Limb (tissue), 2 donors: ENCODE measurements around the gene MRPL54.

ENCODE experiments used
- DNase-seq, 2 donors: peaks; one replicate each; pipeline ENCODE4 v3.0.0-alpha.2; 2016; ENCODE audit errors: extremely low spot score in 2 of 2

MRPL54 gene

DNA sequence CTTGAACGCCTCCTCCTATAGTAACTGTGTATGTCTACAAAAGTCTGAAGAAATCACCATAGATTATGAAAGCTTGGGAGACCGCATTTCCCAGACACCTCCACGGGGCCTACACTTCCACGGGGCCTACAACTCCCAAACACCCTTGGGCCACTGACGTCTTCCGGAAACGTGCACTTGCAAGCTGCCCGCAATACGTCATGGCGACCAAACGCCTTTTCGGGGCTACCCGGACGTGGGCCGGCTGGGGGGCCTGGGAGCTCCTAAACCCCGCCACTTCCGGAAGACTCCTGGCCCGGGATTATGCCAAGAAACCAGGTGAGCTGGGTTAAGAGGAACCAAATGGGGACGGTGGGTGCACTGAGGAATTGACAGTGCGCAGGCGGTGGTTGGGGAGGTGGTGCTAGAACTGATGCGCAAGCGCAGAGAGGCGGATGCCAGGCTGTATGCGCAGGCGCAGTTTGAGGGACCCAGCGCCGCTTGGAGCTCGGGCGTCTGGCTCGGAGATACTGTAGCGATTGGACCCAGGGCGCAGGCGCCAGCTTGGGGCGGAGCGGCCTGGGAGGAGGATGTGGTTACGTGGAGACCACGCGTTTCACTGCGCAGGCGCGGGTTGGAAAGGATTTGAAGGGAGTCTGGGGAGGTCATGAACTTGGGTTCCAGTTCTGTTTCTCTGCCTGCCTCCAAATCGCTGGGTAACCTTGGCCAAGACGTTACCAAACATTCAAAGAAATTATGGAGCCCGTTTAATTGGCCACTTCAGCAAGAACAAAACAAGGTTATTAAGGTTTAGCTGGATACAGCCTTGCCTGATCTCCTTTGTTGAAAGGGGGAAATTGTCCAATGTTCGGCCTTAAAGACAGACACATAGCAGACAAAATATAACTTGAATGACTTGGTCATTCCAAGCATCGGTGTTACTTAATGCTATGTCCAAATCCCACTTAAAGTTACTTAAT, at the start of gene MRPL54:
Gene MRPL54 (plus strand): TSS at position 182 of the 959 bp plus-strand sequence. CDS start 19 bp downstream, at position 201.
- DNase-seq = peak; percentile 99

DNA sequence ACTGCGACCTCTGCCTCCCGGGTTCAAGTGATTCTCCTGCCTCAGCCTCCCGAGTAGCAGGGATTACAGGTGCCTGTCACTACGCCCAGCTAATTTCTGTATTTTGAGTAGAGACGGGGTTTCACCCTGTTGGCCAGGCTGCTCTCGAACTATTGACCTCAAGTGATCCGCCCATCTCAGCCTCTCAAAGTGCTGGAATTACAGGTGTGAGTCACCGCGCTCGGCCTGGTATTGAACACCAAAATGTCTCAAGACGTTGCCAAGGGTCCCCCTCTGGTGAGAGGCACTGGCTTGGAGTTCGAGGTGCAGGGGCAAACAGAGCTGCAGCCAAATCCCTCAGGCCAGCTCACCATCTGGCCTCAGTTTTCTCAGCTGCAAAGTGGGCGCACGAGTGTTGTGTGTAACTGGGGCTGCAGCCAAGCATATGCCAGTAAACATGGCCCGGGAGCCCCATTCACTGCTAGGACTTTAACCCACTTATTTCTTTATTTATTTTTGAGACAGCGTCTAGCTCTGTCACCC, 46.3 kb upstream of the MRPL54 start:
- DNase-seq = no peak

DNA sequence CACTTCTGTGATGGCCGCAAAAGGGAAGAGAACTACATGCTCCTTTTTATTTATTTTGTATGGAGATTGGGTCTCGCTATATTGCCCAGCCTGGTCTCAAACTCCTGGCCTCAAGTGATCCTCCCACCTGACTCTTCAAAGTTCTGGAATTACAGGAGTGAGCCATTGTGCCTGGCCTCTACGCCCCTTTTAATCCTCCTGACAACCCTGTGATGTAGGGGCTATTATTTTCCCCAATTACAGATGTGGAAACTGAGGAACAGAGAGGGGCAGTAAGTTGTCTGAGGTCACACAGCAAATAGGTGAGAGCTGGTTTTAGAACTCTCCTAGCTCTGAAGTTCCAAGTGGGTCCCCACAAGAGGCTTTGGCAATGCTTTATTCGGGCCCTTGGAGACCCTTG, 42.6 kb upstream of the MRPL54 start:
- no peak for DNase-seq

DNA sequence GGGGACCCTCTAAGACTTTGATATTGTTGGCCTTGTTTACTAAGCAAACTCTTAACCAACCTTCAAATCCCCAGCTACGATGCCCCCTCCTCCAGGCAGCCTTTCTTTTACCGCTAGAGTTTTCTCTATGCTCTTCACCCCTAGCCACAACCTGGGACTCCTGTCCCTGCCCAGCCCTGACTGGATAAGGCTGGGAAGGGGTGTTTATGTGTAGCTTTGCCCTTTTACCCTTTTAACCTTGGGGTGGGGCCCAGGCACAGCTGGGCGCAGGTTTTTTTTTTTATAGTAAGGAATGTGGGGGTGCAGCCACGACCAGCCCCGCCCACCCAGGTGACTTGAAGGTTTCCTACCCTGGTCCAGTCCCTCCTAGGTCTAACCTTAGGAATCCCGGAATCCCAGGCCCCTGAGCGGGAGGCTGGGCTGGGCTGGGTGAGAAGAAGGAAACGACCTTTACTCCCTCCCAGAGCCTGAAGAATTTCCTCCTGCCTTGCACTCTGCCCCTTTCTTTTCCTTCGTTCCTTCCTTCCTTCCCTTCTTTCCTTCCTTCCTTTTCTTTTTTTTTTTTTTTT, 42.0 kb upstream of the MRPL54 start:
- DNase-seq = no peak

DNA sequence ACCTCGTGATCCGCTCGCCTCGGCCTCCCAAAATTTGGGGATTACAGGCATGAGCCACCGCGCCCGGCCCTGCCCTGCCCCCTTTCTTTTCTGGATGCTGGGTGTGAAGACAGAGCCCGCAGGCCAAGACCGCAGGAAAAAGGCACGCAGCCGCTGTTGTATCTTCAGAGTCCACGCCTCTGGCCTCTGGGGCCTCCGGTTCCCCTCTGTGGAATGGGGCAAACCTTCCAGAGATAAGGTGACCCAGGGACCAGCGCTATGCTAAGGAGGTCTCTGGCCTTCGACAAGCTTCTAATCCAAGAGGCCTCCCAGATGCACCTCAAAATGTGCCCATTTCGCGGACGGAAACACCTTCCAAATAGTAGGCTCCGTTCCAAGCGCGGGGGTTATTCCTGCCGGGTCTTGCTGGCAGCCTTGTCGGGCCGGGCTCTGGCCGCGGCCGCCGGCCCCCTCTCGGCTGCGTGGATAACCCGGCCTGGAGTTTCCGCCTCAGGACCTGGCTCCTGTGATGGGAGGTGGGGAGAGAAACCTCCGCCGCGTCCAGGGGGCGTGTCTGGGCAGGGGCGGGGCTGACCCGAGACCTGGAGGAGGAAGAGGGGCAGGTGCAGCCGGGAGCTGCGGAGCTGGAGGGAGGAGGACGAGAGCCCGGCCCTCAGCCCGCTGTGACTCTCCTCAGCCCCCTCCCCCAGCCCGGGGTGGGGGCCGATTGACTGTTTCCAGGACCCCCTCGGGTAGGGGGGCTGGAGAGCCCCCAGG, 41.2 kb upstream of the MRPL54 start:
- peak; percentile 57 to 87 for DNase-seq

DNA sequence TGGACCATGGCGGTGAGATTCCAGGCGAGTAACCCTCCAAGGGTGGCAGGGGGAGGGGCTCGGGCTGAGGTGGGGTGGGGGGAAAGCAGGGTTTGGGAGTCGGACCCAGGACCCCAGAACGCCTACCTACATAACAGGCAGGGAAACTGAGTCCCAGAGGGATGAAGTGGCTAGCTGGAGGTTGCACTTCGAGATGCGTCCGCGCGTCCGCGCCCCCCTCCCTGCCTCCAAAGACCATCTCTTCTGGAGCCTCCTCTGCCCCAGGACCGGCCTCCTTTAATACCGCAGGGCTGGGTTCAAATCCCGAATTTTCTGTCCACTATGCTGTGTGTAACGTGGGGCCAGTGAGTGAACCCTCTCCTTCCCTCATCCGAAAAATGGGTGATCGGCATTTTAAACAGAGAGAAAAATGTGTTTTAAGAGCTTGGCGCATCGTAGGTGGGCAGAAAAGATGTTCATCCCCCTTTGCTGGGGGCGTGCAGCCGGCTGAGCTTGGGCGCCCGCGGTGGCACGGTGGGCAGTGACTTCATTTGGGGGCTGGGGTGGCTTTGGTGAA, 40.5 kb upstream of the MRPL54 start:
- no peak for DNase-seq

DNA sequence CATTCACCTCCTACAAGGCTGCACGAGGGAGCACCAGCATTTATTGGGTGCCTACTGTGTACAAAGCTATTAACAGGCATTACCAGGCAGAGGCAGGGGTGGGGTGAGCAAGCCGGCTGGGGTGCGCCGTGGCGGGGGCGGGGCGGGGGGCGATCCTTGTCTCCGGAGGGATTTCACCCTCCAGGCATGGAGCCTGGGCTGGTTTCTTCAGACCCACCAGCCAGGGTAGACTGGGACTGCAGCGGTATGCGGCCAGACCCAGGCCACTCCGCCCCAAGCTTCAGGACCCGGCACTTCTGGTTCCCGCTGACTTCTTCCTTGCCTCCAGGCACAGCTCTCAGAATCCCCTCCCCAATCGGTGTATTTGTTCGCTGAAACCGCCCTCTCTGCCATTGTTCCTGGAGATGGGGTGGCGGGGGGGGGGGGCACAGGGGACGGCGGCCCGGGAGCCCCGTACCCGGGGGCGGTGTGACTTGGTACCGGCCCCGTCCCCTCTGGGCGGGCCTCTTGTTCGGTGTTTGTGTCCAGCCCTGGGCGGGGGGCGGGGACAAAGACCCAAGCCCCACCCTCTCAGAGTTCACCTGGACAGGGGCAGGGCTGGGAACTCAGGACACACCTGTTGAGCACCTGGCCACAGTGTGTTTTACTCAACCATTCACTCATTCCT, 39.9 kb upstream of the MRPL54 start:
- no peak for DNase-seq

DNA sequence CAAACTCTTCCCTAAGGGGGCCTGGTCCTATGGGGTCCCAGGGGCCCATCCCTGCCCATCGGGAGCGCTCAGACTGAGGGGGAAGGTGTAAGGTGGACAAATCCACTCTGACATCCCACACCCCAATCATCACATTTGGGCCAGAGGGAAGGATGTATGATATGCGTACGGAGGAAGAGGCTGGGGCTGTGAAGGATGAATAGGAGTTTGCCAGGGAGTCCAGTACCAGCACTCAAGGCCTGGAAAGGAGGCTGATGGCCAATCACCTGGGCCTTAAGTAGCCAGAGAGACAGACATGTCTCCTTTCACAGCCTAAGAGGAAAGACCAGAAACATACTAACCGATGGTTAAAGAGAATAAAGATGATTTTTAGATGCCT, 39.4 kb upstream of the MRPL54 start:
- no peak for DNase-seq

DNA sequence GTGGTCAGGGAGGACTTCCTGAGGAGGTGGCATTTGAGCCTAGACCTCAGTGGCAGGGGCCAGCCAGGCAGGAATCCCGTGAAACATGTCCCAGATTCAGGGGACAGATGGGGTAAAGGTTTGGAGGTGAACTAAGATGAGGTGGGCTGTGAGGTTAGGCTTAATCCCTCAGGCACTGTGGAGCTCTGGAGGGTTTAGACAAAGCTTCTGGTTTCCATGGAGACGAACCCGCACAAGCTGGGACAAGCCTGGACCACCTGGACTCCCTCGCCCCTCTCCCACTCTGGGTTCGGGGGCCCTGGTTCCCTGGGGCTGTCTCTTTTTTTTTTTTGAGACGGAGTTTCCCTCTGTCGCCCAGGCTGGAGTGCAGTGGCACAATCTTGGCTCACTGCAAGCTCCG, 38.6 kb upstream of the MRPL54 start:
- no peak for DNase-seq

DNA sequence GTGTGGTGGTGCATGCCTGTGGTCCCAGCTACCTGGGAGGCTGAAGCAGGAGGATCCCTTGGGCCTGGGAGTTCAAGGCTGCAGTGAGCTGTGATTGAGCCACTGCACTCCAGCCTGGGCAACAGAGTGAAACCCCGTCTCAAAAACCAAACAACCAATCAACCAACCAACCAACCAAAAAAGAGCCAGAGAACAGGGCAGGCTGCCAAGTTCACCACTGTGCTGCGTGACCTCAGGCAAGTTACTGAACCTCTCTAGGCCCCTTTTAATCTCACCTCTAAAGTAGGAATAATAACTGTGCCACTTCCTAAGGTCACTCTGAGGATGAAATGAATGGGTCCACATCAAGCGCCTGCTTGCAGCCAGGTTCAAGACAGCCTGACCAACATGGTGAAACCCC, 37.4 kb upstream of the MRPL54 start:
- no peak for DNase-seq

DNA sequence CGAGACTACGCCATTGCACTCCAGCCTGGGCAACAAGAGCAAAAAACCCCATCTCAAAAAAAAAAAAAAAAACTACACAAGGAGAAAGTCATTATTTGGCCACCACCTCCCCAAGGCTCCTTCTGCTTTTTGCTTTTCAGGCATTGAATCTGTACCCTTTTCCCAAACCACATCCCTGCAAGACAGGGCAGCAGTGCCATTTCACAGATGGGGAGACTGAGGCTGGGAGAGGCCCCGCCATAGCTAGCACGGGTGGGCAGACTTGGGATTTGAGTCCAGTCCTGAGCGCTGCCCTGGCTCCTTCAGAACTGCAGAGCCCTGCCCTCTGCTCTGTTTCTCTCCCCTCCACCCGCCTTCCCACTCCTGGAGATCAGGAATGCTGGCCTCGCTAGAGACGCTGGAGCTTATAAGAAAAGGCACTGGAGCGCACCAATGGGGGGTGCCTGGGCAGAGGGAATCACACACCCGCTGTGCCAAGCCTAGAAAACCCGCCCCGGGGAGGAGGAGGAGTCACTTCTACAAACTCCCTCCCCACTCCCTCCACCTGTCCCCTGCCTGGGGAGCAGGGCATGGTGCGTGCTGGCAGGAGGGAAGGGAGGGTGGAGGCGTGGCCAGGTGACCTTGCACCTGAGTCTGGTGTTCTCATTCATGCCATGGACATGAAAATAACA, 36.7 kb upstream of the MRPL54 start:
- DNase-seq = no peak

DNA sequence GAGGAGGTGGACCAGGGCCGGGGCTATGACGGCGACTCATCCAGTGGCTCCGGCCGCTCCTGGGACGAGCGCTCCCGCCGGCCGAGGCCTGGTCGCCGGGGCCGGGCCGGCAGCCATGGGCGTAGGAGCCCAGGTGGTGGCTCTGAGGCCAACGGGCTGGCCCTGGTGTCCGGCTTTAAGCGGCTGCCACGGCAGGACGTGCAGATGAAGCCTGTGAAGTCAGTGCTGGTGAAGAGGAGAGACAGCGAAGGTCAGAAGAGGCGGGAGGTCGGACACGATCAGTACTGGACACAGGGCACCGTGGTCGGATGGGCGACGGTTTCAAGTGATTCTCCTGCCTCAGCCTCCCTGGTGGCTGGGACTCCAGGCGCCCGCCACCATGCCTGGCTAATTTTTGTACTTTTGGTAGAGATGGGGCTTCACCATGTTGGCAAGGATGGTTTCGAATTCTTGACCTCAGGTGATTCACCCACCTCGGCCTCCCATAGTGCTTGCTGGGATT, 32.0 kb upstream of the MRPL54 start:
- DNase-seq = no peak

DNA sequence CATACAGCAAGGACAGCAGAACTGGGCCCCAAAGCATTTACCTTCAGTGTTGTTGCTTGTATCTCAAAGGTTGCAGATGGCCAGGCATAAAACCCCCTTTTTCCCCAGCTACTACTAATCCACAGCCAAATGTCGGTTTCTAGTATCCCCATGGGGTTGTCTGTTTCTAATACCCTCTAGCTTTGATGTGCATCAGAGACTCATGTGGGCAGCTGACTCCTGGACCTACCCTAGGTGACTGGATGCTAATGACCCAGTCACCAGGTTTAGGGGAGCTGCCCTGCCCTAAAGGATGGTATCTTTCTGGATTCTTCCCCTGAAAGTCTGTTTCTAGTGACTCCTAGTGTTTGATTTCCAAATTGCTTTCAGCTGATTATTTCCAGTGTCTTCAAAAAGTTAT, 30.4 kb upstream of the MRPL54 start:
- no peak for DNase-seq

DNA sequence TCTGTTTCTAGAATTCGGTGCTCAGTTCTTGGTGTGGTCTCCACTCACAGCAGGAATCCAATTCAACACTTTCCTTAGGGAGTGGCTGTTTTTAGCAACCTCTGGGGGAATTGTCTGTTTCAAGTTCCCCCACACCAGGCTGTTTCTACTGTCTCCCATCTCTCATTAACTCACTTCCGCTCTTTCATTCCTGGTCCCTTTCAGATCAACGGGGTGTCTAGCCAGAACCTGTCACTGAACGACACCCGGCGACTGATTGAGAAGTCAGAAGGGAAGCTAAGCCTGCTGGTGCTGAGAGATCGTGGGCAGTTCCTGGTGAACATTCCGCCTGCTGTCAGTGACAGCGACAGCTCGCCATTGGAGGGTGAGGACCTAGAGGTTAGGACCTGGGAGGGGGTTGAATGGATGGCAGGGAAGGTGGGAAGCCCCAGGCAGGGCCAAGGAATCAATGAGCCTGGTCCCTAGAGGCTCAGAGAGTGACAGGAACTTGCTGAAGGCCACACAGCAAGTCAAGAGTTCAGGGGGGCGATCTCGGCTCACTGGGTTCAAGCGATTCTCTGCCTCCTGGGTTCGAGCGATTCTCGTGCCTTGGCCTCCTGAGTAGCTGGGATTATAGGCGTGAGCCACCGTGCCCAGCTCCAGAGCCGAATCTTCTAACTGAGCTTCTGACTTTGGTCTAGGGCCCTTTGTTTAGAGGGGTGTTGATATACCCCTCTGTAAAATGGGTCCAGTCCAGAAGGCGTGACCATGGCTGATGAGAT, 28.8 kb upstream of the MRPL54 start:
- no peak for DNase-seq

DNA sequence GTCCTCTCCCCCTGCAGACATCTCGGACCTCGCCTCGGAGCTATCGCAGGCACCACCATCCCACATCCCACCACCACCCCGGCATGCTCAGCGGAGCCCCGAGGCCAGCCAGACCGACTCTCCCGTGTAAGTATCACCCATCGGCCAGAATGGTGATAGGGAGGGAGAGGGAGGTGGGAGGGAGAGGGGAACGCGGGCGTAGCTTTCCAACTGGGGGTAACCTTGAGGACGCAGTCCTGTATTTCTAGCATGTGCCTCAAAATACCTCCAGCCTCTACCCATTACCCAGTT, 28.2 kb upstream of the MRPL54 start:
- no peak for DNase-seq

DNA sequence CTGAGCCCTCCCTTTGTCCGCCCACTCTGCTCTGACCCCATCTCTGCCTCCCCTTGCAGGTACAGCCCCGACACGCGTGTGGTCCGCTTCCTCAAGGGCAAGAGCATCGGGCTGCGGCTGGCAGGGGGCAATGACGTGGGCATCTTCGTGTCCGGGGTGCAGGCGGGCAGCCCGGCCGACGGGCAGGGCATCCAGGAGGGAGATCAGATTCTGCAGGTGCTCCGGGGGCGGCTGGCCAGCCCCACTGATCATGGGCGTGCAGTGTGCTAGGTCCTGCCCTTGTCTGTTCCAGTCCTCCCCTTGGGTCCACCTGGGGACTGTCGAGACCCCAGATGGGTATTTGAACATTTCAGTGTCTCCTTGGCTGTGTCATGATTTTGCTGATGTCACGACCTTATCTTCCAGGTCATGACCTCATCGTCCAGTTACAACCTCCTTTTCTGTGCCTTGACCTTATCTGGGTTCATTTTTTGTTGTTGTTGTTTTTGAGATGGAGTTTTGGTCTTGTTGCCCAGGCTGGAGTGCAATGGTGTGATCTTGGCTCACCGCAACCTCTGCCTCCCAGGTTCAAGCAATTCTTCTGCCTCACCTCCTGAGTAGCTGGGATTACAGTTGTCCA, 26.3 kb upstream of the MRPL54 start:
- no peak for DNase-seq

DNA sequence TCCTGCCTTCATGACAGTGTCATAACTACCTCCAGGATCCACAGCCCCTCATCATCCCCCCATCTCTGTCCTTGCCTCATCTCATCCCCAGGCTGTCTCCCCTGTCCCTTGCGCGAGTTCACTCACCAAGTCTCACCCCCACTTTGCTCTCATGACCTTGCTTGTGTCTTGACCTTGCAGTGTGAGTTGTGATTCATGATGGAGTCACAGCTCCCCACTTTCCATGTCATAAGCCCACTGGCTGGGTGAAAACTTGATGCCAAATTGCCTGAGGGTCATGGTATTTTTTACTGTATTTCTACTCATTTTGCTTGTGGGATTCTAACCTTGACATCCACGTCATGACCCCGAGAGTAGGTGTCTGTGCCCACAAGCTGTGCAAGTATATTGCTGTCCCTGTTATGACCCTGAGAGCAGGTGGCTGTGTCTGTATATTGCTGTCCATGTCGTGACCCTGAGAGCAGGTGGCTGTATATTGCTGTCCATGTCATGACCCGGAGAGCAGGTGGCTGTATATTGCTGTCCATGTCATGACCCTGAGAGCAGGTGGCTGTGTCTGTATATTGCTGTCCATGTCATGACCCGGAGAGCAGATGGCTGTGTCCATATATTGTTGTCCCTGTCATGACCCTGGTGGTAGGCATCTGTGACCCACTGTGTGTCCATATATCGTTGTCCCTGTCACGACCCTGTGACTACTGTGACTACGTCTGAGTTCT, 24.8 kb upstream of the MRPL54 start:
- no peak for DNase-seq

DNA sequence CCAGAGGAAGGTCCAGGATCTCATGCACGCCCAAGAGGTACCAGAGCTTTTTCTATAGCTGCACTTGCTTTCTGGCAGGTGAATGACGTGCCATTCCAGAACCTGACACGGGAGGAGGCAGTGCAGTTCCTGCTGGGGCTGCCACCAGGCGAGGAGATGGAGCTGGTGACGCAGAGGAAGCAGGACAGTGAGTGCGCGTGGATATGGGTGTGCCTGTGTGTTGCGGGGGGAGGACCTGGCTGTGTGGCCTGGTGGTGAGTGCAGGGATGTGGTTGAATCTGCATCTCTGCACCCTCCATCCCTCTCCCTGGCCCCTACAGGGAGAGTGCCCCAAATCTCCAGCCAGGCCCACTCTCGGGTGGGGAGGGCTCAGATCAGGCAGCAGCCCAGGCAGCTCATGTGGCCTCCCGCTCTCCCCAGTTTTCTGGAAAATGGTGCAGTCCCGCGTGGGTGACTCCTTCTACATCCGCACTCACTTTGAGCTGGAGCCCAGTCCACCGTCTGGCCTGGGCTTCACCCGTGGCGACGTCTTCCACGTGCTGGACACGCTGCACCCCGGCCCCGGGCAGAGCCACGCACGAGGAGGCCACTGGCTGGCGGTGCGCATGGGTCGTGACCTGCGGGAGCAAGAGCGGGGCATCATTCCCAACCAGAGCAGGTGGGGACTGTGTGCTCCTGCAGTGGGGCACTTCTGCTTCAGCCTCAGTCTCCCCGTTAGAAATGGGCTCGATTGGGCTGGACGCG, 23.8 kb upstream of the MRPL54 start:
- DNase-seq = no peak
